NCI-H524 (cell line): ENCODE measurements around the gene SHMT2.

Experiments used
- DNase-seq, 2 experiments: peaks; one replicate each; lab custom pipeline; 2025; lab: John Stamatoyannopoulos, UW

Gene SHMT2

DNA sequence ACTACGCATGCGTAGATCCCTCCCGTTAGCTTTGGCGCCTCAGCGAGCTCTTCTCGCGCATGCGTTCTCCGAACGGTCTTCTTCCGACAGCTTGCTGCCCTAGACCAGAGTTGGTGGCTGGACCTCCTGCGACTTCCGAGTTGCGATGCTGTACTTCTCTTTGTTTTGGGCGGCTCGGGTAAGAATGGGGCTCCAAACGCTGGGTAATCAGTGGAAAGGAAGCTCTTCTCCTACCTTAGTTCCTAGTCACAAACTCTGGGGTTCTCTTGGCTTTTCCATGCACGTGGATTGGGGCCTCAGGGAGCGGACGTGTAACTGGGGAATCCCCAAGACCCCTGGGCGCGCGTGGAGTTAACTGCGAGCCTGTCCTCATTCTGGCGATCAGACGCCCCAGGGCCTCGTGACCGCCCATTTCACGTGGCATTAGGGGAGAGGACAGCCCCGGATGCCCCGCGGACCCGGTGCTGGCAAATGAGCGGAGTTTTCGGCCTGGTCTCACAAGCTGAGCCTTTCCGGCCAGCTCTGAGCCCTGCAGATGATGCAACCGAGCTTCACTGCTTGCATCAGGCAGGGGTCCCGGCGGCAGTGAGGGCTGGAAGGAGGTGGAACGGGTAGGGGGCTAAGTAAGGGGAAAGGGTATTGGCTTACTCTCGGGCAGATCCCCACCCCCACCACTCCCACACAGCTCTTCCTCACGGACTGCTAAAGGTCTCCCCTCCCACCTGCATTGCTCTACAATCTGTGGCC is at the start of gene SHMT2:
Gene SHMT2, plus strand, starts transcription at position 78 of the 747 bp plus-strand sequence. Its CDS starts 68 bp downstream, at position 146.
- DNase-seq: peak; percentile 90 to 97

DNA sequence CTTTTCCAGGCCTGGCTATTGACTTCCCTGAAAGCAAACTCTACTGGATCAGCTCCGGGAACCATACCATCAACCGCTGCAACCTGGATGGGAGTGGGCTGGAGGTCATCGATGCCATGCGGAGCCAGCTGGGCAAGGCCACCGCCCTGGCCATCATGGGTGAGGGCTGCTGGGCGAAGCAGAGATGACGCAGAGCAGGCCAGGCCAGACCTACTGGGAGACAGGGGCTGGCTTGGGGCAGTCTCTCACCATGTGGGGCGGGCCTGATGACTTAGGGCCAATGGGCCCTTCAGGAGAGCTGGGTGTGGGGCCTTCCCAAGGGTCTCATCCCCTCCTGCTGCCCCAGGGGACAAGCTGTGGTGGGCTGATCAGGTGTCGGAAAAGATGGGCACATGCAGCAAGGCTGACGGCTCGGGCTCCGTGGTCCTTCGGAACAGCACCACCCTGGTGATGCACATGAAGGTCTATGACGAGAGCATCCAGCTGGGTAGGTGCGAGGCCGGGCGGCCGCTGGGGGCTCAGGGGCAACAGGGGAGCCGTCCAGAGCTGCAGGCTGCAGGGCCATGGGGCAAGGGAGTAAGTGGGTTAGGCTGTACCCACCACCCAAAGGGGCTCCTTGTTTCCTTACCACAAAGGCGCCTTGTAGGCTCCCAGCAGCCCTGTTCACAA is 49.1 kb upstream of the SHMT2 start:
- DNase-seq: no peak

DNA sequence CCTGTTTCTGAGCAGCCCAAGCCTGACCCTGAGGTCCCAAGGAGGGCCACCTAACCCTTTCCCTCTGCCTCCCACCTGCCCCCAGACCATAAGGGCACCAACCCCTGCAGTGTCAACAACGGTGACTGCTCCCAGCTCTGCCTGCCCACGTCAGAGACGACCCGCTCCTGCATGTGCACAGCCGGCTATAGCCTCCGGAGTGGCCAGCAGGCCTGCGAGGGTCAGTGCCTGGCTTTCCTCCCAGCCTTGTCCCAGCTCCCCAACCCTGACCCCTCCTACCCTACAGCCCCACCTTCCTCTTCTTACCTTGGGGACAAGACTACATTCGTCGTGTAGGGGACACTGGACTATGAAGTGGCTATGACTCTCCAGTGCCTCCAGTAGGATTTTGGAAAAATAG is 48.4 kb upstream of the SHMT2 start:
- no peak for DNase-seq

DNA sequence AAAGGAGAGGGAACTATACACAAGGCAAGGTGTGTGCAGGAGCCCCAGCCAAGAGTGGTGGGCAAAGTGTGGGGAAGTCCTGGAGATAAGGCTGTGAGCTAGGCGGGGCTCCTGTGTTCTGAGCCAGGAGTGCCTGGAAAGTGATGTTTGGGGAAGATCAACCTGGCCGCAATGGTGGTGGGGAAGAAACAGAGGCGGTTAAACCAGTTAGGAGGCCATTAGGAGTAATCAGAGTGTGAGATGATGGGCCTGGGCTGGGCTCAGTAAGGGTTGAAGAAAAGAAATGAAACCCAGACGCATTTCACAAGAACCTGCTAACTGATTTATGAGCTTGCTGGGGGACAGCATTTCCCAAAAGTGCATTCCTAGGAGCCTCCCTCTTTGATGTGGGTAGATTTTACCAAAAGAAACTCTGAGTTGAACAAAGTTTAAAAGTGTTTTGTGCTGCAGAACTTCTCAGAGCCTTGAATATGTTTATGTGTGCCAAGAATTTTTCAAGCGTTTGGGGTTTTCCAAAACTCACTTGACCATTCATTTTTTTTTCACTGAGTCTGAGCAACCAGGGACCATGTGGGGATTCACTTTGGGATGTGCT is 47.9 kb upstream of the SHMT2 start:
- no peak for DNase-seq

DNA sequence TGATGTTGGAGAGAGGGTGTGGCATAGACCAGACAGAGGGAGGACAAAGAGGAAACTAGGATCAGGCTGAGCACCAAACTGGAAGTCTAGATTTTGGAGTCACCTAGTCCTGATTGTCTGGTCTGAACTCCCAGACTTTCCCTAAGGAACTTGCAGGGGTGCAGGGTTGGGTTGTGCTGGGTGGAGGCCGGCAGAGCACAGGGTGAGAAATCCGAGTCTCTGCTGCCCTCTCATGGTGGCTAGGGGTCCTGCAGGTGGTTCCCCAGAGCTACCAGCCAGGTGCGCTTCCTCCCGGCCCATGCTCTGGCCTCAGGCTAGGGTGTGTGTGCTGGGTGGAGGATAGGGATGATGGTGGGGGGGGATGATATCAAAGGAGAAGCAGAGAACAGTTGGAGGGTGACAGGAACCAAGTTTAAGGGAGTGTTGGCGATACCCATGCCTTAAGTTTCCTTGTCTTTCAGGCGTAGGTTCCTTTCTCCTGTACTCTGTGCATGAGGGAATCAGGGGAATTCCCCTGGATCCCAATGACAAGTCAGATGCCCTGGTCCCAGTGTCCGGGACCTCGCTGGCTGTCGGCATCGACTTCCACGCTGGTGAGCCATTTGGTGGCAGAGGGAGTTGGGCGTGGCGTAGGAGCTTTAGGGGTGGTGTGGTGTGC is 46.5 kb upstream of the SHMT2 start:
- DNase-seq: peak; percentile 18 to 68

DNA sequence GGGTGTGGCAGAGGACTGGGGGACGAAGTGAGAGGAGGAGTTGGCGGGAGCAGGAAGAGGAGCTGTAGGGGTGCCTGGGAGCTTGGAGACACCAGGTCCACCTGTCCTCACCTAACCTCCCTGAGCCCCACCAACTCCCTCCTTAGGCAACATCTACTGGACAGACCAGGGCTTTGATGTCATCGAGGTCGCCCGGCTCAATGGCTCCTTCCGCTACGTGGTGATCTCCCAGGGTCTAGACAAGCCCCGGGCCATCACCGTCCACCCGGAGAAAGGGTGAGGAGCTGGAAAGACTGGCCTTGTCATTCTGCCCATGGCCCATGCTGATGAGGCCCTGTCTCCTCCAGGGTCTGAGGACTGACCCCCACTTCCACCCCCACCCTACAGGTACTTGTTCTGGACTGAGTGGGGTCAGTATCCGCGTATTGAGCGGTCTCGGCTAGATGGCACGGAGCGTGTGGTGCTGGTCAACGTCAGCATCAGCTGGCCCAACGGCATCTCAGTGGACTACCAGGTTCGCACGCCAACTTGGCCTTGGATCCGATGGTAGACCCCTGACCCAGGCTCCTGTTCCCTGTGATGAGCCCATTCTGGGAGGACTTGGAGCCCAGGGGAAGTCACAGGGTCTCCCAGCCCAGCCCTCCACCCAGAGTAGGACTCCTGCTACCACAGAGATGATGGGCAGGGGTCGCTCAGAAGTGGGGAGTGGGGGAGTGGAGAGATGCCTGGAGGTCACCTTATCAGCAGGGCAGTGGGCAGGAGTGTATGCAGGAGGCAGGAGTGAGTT is 45.4 kb upstream of the SHMT2 start:
- DNase-seq: no peak

DNA sequence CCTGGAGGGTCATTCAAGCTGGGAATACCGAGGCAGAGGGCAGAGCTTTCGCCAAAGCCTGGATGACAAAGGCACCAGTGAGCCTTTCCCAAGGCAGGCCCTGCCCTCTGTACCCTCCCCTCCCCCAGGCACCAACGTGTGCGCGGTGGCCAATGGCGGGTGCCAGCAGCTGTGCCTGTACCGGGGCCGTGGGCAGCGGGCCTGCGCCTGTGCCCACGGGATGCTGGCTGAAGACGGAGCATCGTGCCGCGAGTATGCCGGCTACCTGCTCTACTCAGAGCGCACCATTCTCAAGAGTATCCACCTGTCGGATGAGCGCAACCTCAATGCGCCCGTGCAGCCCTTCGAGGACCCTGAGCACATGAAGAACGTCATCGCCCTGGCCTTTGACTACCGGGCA is 44.1 kb upstream of the SHMT2 start:
- DNase-seq: no peak

DNA sequence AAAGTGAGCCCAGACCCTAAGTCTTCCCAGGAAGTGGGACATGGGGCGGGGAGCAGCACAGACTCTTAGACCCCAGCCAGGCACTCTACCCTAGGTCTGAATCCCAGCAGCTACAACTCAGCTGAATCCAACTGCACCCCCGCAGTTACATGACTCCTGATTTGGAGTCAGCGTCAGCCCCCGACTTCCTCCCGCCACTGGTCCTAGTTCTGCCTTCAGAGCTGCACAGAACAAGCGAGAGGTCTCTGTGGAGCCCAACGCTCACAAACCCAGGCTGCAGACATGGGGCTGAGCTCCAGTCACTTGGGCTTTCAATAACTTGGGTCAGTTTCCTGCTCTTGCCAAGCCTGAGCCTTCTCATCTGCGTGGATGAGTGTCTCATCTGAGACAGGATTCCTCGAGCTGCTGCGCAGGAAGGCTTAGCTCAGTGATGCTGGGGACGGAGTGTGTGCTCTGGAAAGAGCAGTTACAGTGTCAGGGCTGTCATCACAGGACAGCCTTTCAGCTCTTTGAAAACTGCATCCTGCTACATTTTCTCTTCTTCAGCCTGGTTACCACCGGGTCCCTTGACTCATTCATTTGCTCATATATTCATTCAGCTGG is 43.5 kb upstream of the SHMT2 start:
- no peak for DNase-seq

DNA sequence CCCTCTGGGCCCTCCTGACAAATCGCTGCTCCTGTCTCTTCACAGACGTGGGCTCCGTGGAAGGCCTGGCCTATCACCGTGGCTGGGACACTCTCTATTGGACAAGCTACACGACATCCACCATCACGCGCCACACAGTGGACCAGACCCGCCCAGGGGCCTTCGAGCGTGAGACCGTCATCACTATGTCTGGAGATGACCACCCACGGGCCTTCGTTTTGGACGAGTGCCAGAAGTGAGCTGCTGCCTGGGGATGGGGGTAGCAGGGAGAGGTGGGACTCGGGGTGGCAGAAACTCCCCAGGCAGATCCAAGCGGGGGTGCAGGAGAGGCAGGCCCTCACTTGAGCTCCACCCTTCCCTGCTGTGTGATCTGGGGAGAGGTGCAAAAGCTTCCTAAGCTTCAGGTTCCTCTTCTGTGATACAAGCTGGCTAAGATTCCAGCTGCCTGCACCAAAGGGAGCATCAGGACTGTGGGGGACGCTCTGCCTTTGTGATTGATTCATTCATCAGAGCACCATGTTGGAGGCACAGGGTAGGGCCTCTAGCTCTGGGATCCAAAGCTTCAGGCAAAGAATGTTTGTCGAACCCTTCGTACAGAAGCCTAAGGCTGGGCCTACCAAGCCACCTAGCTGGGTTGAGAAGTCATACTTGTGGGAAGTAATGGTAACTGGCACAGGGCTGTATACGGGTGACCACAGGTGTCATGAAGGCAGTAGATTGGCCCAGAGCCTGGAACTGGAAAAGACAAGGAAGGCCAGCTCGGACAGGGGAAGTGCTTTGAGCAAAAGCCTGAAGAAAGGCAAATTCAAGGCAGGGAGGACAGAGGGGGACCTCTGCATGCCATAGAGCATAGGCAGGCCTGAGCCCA is 42.1 kb upstream of the SHMT2 start:
- no peak for DNase-seq

DNA sequence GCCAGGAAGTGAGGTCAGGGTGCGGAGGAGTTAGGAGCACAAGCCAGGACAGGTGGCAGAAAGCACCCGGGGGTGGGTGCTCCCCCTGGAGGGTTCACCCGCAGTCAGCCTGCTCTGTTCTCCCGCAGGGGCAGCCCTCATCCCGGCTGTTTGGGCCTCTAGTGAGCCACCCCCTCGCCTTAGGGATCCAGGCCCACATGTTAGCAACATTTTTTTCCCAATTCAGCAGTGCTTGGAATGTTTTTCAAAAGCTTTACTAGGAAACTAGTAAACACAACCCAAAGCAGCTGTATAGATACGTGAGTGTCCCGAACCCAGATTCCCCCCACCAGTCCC is 41.5 kb upstream of the SHMT2 start:
- no peak for DNase-seq

DNA sequence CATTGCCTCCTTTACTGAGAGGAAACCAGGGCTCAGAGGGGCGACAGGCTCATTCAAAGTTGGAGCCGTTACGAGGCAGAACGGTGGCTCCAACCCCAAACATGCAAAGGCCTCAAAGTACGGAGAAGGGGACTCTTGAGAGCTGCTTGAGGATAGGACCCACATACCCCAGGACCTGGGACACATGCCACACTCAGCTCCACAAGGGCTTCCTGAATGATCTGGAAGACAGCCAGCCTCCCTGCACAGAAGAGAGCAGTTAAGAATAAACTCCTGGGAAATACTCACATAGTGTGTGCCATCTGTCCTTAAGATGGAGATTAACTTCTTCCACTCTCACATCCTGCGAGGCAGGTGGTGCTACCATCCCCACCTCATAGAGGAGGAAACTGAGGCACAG is 39.5 kb upstream of the SHMT2 start:
- DNase-seq: peak; percentile 86 to 92

DNA sequence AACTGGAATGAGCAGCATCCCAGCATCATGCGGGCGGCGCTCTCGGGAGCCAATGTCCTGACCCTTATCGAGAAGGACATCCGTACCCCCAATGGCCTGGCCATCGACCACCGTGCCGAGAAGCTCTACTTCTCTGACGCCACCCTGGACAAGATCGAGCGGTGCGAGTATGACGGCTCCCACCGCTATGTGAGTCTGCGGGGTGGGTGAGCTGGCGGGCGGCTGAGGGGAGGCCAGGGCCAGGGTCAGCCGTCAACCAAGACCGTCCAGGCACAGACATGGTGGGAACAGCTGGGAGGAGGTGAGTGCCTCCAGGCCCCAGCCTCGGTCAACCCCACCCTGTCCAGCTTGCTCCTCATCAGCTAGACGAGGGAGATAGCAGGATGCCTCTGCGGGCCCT is 38.7 kb upstream of the SHMT2 start:
- DNase-seq: no peak

DNA sequence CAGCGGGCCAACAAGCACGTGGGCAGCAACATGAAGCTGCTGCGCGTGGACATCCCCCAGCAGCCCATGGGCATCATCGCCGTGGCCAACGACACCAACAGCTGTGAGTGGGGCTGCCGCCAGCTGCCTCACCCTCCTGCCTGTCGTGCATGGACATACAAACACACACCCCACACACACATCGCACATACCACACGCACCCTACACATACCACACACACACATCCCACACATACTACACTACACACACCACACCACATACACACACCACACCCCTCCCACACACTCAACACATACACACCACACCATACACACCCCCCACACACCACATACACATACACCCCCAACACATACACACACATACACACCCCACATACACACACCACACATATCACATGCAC is 38.1 kb upstream of the SHMT2 start:
- no peak for DNase-seq

DNA sequence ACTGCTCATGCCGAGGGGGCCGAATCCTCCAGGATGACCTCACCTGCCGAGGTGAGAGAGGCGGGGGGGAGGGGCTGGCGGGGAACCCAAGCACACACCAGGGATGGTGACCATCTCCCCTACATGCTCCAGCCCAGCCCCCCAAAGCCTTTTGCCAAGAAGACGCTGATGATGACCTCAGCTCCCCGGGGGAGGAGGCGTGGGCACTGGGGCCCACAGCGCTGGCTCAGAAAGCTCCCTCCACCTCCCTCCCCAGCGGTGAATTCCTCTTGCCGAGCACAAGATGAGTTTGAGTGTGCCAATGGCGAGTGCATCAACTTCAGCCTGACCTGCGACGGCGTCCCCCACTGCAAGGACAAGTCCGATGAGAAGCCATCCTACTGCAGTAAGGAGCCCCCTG is 36.6 kb upstream of the SHMT2 start:
- DNase-seq: no peak

DNA sequence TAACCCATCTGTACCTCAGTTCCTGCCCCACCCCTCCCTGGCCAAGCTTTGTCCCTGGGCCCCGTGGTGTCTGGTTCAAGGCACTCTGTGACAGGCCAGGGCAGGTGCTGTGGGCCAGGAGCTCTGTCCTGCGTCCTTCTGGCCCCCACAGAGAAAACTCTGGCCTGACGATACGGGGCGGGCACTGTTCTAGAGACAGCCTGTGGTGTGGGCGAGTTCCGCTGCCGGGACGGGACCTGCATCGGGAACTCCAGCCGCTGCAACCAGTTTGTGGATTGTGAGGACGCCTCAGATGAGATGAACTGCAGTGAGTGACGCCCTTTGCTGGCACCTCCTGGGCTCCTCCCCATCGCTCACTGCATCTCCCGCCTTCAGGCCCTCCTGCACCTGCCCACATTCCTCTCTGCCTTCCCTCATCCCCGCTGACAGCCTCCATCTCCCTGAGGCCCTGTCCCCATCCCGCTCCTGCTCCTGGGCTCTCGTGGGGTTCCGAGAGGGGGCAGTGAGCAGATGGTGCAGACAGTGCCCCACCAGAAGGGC is 35.7 kb upstream of the SHMT2 start:
- no peak for DNase-seq

DNA sequence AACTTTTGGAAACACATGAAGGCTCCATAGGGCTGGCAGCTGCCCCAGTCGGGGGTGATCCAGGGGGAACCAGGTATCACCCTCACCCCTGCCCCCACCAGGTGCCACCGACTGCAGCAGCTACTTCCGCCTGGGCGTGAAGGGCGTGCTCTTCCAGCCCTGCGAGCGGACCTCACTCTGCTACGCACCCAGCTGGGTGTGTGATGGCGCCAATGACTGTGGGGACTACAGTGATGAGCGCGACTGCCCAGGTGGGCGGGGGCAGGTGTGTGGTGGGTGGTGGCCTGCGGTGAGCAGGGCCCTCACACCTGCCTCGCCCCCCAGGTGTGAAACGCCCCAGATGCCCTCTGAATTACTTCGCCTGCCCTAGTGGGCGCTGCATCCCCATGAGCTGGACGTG is 35.3 kb upstream of the SHMT2 start:
- no peak for DNase-seq

DNA sequence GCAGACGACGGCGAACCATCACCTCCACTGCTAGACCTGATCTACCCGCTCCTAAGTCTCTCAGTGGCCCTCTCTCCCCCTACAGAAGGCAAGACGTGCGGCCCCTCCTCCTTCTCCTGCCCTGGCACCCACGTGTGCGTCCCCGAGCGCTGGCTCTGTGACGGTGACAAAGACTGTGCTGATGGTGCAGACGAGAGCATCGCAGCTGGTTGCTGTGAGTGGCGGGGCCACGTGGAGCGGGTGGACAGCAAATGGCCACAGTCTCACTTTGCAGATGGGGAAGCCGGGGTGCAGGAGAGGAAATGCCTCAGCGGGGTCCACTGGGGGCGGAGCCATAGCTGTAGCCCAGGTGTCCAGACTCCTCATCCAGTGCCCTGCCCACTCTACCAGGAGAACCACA is 34.3 kb upstream of the SHMT2 start:
- DNase-seq: no peak

DNA sequence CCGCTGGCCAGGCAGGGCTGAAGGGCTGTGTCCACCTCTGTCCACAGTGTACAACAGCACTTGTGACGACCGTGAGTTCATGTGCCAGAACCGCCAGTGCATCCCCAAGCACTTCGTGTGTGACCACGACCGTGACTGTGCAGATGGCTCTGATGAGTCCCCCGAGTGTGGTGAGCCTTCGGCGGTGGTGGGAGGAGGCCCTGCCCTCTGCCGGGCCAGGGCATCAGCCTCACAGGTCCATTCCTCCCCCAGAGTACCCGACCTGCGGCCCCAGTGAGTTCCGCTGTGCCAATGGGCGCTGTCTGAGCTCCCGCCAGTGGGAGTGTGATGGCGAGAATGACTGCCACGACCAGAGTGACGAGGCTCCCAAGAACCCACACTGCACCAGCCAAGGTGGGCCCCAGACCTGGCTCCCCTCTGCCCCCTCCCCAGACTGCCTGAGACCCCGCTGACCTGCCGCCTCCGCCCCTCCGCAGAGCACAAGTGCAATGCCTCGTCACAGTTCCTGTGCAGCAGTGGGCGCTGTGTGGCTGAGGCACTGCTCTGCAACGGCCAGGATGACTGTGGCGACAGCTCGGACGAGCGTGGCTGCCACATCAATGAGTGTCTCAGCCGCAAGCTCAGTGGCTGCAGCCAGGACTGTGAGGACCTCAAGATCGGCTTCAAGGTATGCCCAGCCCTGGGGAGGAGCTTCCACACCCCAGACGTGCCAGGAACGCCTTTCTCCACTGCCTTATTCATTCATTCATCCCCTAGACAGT is 33.7 kb upstream of the SHMT2 start:
- DNase-seq: no peak

DNA sequence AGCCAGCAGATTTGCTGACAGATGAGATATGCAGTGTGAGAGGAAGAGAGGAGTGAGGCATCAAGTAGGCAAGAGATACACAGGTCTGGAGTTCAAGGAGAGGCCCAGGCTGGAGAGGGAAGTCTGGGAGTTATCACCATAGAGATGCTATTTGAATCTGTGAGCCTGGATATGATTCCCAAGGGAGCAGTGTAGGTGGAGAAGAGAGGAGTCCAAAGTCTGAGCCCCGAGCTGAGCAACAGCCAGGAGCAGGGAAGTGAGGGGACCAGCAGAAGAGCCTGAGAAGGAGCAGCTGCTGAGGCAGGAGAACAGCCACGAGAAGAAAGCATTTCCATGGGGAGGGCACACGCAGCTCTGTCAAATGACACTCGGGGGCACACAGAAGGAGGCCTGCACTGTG is 33.1 kb upstream of the SHMT2 start:
- DNase-seq: no peak

DNA sequence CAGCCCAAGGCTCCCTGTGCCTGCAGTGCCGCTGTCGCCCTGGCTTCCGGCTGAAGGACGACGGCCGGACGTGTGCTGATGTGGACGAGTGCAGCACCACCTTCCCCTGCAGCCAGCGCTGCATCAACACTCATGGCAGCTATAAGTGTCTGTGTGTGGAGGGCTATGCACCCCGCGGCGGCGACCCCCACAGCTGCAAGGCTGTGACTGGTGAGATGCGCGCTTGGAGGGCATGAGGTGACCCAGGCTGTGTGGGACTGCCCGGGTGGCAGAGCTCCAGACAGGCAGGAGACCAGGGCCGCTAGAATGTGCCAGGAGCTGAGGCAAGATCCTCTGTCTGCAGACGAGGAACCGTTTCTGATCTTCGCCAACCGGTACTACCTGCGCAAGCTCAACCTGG is 32.6 kb upstream of the SHMT2 start:
- DNase-seq: no peak
